GM21723 (cell line): Measurements from ENCODE around the gene IGFLR1.

ENCODE experiments used
- ATAC-seq: cut with Tn5 transposase; IDR thresholded peaks from one replicate; pipeline ENCODE4 v1.9.1; 2021; ENCODE audit warnings: mild to moderate bottlenecking, moderate library complexity; ENCODE audit not compliant: unreplicated experiment

IGFLR1 gene

DNA sequence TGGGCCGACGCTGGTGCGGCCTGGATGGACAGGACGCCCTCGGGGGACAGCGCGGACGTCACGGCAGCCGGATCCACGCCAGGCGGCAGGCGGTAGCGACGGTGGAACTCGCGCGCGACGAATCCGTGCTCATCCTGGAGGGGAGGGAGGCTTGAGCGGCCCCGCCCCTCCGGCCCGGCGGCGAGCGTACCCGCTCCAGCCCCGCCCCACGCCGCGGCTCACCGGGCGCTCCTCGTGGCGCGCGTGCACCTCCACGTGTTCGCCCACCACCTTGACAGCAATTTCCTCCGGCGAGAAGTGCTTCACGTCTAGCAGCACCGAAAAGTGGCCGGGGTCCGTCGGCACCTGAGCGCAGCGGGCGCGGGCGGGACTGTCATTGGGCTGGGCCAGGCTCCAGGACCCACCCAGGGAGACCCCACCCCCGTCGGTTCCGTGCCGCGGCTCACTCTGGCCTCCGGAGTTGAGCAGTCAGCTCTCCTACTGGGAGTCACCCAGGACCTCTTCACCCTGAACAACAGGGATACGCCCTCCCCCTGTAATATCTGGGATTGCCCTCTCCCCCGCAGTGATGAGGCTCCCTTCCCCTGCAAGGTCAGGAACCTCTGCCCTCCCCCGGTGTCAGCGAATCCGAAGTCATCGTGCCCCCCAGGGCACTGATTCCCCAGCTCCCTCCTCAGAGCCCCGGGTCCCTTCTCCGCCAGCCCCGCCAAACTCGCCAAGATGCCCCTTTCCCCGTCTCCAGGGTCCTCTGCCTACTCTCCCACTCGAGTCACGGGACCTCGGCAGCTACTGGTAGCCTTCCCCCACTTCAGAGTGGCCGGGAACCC lies 13.5 kb upstream of the IGFLR1 start:
- ATAC-seq: no peak

DNA sequence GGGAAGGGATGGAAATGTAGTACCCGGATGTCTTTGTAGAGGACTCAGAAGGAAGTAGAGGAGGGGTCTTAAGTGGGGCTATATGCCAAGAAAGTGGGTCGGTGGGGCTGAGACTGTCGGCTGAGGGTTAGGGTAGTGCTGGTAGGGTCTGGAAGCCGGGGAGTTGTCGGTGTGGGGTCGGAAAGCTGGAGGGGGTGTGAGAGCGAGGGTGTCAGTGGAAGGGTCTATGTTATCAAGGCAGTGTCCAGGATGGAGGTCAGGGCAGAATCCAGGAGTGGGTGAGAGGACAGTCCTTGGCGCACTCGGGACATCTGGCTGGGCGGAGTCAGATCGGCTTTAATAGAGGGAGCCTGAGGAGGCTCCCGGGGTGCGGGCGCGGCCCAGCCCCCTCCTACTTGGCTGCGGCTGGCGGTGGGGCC lies 12.9 kb upstream of the IGFLR1 start:
- no peak for ATAC-seq

DNA sequence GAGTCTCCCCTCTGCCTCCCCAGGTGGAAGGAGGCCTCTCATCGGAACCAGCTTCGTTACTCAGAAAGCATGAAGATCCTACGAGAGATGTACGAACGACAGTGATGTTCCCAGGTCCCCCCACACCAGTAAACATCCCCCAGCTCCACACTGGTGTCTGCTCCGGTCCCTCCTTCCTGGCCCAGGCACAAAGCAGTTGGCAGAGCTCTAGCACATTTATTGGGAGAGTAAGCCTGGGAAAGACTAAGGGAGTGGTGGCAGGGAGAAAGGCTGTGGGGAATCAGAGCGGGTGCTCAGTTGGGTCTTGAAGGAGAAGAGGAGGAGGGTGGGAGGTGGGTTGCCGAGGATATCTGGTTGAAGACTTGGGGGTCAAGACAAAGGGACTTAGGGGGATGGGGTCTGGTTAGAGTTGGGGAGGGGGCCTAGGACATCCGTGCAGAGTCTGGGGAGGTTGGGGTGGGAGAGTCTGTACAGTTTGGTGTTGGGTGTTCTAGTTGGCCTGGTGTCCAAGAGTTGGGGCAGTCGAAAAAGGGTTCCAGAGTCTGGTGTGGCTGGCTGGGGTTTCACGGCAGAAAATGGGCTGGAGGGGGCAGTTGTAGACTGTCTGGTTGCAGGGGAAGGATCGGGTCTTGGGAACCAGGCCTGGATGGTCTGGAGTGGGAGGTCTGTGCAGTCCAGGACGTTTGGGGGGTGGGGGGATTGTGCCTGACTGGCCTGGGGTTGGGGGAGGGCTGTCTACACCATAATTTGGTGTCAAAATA lies 12.3 kb upstream of the IGFLR1 start:
- no peak for ATAC-seq

DNA sequence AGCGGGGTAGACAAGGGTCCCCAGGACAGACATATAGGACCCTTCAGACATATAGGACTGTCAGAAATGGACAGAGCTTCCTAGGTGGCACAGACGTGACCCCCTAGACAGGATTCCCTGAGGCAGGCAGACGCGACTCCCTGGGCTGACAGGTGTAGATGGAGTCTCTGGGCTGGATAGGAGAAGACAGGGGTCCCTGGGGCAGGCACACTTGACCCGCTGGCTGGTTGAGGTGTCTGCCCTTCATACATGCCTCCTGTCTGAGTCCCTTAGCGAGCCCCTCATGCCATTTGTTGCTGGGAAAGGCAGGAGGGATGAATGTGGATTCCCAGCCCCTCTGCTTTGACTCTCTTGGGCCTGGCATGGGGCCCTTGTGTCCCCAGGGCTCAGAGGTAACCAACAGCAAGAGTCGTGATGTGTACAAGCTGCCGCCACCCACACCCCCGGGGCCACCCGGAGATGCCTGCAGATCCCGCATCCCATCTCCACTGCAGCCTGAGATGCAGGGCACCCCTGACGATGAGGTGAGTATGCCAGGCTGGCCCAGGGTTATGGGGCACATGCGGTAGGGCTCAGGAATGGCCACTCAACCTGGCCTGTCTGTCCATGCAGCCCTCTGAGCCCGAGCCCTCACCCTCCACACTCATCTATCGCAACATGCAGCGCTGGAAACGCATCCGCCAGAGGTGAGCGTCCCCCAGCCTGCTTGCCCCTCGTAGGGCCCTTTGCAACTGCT lies 11.6 kb upstream of the IGFLR1 start:
- no peak for ATAC-seq

DNA sequence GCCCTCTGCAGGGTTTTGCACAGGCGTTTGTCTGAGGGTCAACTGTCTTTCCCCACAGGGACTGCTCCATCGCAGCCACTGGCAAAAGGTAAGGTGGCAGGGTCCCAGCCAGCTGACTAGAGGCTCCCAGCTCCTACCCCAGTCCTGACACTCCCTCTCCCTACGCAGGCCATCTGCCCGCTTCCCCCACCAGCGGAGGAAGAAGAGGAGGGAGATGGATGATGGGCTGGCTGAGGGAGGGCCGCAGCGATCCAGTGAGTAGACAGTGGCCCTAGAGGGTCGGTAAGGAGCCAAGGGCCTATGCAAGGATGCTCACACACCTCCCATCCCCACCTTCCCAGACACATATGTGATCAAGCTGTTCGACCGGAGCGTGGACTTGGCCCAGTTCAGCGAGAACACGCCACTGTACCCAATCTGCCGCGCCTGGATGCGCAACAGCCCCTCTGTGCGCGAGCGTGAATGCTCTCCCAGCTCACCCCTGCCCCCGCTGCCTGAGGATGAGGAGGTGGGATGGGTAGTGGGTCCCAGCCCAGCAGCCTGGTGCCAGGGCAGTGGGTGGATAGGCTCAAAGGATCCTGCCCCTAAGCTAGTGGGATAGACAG lies 10.6 kb upstream of the IGFLR1 start:
- no peak for ATAC-seq

GRCh38 chr19:35751839-35752745 lies 9.8 kb upstream of the IGFLR1 start:
- no peak for ATAC-seq

GRCh38 chr19:35750167-35750566 lies 7.9 kb upstream of the IGFLR1 start:
- no peak for ATAC-seq

- ATAC-seq: peak; percentile 61
Measured at GRCh38 chr19:35748106-35749020, 6.1 kb upstream of the IGFLR1 start, which contains the start of gene LIN37. Gene LIN37, plus strand, starts transcription at chr19:35748576. Its CDS starts 149 bp downstream, at chr19:35748725.

GRCh38 chr19:35746531-35746930 lies 4.3 kb upstream of the IGFLR1 start:
- no peak for ATAC-seq

DNA sequence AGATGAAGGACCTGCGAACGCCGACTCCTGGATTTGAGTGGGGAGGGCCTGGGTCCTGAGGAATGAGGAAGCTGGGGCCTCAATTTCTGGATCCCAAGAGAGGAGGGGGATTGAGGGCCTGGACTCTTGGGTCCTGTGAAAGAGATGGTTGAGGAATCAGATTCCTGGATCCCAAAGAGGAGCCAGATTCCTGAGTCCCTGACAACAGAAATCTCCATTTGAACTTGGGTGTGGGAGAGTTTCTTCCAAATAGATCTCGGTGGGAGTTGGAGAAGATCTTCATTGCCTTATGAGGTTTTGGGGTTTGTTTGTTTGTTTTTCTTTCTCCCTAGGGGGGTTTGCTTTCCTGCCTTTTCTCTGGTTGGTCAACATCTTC lies 3.8 kb upstream of the IGFLR1 start:
- no peak for ATAC-seq

DNA sequence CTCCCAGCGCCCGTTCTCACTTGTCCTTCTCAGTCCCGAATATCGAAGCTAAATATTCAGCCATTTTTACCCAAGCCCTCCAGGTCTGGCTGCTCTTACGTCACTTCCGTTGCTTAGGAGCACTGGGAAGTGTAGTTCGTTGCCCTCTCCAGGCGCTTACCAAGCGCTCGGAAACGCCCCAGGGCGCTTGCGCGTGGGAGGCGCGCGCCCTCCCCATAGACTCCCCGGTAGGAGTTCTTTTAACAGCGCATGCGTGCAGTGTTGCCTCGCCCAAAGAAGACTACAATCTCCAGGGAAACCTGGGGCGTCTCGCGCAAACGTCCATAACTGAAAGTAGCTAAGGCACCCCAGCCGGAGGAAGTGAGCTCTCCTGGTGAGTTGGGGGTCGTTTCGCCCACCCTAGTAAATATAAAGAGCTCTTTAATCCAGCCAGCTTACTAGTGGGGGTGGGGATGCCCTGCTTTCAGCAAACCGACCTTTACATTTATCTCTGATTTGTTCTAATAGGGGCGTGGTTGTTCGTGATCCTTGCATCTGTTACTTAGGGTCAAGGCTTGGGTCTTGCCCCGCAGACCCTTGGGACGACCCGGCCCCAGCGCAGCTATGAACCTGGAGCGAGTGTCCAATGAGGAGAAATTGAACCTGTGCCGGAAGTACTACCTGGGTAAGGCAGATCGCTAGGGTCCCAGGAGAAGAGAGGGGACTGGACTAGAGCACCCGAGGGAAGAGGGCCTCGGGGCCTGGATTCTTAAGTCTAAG lies 3.3 kb upstream of the IGFLR1 start, which contains the start of the genes PSENEN and U2AF1L4:
Gene PSENEN, plus strand, starts transcription at position 324 of the 759 bp plus-strand sequence. Its CDS starts 280 bp downstream, at position 604.
Gene U2AF1L4, minus strand, starts transcription at position 91 of the 759 bp plus-strand sequence. Its CDS starts 27 bp downstream, at position 64.
- ATAC-seq: peak; percentile 43

DNA sequence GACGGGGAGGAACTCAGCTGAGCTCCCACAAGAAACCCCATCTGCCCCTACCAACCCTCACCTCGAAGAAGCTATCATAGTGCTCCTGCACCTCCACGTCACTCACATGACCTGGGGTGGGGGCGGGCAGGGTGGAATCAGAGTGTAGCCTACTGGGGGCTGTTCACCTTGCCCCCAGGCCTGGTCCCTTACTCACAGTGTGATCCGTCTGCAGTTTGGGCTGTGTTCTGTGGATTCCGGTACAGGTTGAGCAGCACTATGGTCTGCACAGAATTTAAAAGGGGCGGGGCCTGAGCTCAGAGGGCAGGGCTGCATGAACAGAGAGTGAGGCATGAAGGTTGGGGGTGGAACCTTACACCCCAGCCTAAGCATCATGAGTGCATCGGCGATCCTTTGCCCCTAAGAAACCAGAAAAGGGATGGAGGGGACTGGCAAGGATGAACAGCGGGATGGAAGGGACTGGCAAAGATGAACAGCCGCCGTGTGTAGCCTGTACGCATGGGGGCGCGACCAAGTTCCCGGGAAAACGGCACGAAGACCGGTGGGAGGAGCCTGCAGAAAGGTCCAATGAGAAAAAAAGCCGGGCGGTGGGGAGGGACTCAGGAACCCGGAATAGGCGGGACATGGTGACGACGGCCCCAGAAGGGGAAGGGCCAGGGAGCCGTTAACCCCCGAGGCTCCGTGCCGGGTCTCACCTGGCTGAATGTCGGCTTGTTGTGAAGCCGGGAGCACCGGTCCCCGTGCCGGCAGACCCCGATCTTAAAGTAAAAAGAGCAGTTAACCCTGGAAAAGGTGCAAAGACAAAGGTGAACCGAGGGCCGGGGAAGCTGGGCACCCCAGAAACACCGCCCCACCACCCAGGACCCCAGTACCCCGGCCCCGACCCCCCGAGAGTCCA lies 2.4 kb upstream of the IGFLR1 start:
- ATAC-seq: peak; percentile 39

- ATAC-seq: no peak
Measured at GRCh38 chr19:35743640-35744429, 1.6 kb upstream of the IGFLR1 start.

DNA sequence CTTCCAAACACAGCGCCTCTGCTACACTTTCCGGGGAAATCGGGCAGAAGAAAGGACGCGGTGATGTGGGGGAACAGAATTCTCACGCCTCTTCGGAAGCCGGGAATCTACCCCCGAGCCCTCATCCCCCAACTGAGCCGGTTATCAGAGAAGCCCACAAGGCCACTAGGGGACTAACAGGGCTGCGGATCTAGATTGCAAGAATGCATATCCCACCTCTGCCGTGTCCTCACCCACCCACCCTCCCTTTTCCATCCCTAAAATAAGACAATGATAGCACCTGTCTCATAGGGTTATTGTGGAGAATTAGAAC lies 1.1 kb downstream of the IGFLR1 start:
- ATAC-seq: no peak

DNA sequence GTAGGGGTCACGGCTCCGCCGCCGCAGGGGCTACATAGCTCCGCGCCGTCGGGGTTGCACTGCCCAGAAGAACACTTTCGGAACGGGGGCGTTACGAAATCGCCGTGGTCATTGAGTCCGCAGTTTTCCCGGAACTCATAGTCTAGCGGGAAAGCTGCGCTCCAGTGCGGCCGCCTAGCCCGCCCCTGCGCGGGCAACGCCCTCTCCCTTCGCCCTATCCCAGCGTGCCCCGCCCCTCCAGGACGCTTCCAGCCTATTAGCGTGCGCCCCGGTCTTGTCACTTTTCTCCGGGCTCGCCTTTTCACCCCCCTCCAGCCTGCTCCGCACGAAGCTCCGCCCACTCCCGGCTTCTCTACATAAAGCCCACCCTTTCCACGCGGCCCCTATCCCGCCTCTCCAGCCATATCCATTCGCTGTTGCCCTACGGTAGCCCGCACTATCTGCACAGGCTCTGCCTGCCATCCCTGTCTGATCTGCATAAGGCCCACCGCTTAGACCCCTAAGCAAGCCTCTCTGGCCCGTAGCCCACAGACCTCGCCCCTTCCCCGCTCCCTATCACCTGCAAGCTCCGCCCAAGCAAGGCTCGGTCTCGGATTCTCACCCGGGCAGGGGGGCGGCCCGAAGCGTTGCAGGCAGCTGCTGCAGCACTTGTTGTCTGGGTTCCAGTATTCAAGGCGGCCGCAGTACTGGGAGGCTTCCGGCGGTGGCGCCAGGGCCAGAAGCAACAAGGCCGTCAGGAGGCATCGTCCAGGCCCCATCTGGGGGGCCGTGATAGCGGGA lies 1.6 kb downstream of the IGFLR1 start:
- ATAC-seq: peak; percentile 48

- peak; percentile 11 for ATAC-seq
Measured at GRCh38 chr19:35740108-35740422, 2.2 kb downstream of the IGFLR1 start.
